Fibroblast of mammary gland (primary cell): ENCODE measurements around the gene HLA-DMB.

Experiments used
- DNase-seq: peaks from one replicate; pipeline ENCODE4 v3.0.0-alpha.2; 2010; ENCODE audit warnings: low read depth
- H3K4me3 ChIP-seq: 2 replicates; pipeline ENCODE4 v1.5.1; 2011; ENCODE audit warnings: low read depth, mild to moderate bottlenecking, low read length, moderate library complexity; ENCODE audit not compliant: control insufficient read depth
- TF ChIP-seq, protein P1 (sequence below): conservative IDR thresholded peaks from 2 replicates; pipeline ENCODE4 v1.5.1; 2011; ENCODE audit warnings: low read depth, low read length, inconsistent platforms; ENCODE audit not compliant: control insufficient read depth, insufficient read depth

HLA-DMB gene

DNA sequence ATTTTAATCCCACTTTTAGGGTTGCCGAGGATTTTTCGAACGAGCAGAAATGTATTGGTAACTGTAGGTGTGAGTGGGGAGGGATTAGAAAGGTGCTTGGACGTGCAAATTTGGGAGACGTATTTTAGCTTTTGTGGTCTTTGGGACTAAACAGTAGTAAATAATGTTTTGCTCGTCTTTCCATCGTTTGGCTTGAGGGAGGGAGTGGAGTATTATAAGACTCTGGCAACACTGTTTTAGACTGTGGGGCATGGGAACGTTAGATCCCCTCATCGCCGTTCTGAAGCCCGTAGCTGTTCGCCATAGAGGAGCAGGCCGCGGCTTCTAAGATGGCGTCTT, 30.4 kb upstream of the HLA-DMB start:
- H3K4me3 ChIP-seq, result peak overlapping the region; percentile 98
- TF ChIP-seq, protein P1, sequence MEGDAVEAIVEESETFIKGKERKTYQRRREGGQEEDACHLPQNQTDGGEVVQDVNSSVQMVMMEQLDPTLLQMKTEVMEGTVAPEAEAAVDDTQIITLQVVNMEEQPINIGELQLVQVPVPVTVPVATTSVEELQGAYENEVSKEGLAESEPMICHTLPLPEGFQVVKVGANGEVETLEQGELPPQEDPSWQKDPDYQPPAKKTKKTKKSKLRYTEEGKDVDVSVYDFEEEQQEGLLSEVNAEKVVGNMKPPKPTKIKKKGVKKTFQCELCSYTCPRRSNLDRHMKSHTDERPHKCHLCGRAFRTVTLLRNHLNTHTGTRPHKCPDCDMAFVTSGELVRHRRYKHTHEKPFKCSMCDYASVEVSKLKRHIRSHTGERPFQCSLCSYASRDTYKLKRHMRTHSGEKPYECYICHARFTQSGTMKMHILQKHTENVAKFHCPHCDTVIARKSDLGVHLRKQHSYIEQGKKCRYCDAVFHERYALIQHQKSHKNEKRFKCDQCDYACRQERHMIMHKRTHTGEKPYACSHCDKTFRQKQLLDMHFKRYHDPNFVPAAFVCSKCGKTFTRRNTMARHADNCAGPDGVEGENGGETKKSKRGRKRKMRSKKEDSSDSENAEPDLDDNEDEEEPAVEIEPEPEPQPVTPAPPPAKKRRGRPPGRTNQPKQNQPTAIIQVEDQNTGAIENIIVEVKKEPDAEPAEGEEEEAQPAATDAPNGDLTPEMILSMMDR, result no peak

GRCh38 chr6:32970413-32971241, 29.8 kb upstream of the HLA-DMB start:
- DNase-seq, result peak; percentile 90
- TF ChIP-seq, protein P1, result no peak
- peak overlapping the region; percentile 98 for H3K4me3 ChIP-seq

More for the DNA sequence above, 30.4 kb upstream of the HLA-DMB start:
- no peak for DNase-seq

- TF ChIP-seq, protein P1, result peak; percentile 12
- DNase-seq, result peak; percentile 98
- peak overlapping the region; percentile 98 for H3K4me3 ChIP-seq
Observed at GRCh38 chr6:32969685-32970412, 29.0 kb upstream of the HLA-DMB start.

DNA sequence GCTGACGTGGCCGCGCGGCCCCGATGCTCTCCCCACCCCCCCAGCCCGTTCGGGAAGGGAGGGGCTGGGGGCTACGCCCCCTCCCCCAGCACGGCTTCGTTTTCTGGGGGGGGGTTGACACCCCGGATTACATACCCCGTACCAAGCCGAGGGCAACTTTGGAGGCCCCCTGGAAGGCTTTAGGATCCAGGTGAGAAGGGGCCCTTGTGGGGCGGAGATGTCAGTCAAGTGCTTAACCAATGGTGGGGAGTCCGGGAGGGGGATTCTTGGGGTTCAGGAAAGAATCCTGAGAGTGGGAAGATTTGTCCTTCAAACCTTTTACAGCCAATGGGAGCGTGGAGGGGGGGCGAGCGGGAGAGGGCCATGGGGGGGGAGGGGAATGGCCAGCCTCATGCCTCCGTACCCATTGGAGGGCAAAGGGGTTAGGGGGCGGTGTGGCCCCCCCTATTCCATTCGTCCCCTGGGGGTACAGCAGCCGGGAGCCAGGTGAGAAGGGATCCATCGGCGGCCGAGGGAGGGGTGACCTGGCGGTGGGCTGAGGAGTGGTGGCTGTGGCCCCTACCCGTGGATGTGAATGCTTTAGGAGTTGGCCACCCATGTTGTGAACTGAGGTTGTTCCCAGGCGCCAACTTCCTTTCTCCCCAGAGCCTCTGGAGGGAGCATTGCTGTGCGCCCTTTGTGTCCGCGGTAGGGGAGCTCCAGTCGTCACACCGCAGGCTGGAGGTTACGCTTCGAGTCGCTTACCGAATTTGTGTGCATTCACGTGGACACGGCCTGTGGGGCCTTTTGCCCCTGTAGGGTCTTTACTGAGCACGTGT, 28.2 kb upstream of the HLA-DMB start:
- TF ChIP-seq, protein P1, result peak; percentile 19
- peak; percentile 83 for DNase-seq
- peak overlapping the region; percentile 98 for H3K4me3 ChIP-seq

- peak; percentile 95 for DNase-seq
- peak within 1 kb of the TSS; percentile 98 for H3K4me3 ChIP-seq
- TF ChIP-seq, protein P1, result no peak
Observed at GRCh38 chr6:32968093-32968866, 27.5 kb upstream of the HLA-DMB start, which contains the start of gene BRD2. Gene BRD2, plus strand, starts transcription at chr6:32968594. Its CDS starts 4,305 bp downstream, at chr6:32972899.
